SH-SY5Y (cell line): ENCODE results near the gene SORBS2.

Experiments
- GATA2 ChIP-seq: IDR thresholded peaks from 2 replicates; pipeline ENCODE4 v1.6.1; 2011; ENCODE audit warnings: mild to moderate bottlenecking, low read depth, low read length
- GATA3 ChIP-seq: IDR thresholded peaks from 2 replicates; pipeline ENCODE4 v1.6.1; 2011; ENCODE audit warnings: low read depth, mild to moderate bottlenecking, low read length, moderate library complexity

DNA sequence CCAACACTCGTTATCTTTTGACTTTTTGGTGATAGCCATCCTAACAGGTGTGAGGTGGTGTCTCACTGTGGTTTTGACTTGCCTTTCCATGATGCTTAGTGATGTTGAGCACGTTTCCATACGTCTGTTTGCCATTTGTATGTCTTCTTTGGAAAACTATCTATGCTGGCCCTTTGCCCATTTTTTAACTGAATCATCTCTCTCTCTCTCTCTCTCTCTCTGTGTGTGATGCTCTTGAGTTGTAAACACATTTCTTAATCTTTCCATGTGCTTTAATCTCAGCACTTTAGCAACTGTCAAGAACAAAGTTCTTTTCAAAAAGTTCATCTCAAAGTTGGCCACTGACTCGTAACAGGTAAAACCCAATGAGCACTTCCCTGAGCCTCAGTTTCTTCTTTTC lies 10.5 kb downstream of the SORBS2 start:
- TF ChIP-seq GATA3 (no peak), GATA2 (no peak)
